GM21360 (cell line): Measurements from ENCODE around the gene MYH16.
"Not testable (repeated sequence)": the region's sequence is repeated elsewhere in the genome, so short reads cannot be mapped to it uniquely, and the experiment has no call there.

ENCODE experiments used
- ATAC-seq: cut with Tn5 transposase; IDR thresholded peaks from one replicate; pipeline ENCODE4 v1.9.1; 2021; ENCODE audit warnings: mild to moderate bottlenecking, moderate library complexity; ENCODE audit not compliant: unreplicated experiment

MYH16 gene

GRCh38 chr7:99272476-99273045, at the start of gene MYH16:
TSS of gene MYH16 (plus strand) at chr7:99272839.
- ATAC-seq, result no peak

- ATAC-seq, result not testable (repeated sequence)
These were observed 48.3 kb upstream of the MYH16 start for GRCh38 chr7:99224263-99224898.

- no peak for ATAC-seq
These were observed 47.8 kb upstream of the MYH16 start for GRCh38 chr7:99224899-99225265.

DNA sequence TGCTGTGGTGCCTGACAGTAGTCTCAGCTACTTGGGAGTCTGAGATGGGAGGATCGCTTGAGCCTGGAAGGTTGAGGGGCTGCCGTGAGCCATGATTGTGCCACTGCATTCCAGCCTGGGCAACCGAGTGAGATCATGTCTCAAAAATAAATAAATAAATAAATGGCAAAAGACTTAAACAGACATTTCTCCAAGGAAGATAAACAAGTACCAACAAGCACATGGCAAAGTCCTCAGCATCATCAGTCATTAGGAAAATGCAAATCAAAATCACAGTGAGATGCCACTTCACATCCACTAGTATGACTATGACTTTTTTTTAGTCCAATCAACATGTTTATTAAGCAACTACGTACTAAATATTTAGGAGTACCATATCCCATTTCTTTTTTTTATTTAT, 43.4 kb upstream of the MYH16 start:
- ATAC-seq, result no peak

DNA sequence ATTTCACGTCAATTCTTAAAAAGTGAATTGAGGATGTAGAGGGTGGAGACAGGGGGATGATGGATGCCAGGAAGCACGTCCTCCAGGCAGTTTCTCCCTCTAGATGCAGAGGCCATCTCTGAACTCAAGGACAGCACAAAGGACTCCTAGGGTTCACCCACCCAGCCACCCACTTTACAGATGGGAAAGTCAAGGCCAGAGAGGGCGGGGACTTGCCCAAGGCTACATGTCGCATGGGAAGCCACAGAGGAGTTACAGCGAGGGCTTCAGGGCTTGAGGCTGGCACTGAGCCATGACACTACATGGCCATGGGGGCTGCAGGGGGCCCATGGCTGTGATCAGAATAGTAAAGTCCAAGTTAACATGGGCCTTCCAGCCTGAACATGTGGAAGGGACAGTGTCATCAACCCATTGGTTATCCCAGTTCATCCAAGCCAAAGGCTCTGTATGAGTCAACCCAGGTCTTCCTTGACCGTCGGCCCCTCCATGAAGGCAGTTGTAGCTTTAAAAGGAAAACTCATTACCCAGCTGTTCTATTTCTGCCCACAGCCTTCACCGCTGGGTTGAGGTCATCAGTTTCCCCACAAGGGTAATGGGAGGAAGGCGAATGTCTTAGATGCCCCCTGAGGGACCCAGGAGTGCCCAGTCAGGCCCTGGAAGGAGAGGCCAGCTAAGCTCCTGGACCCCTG, 40.4 kb upstream of the MYH16 start:
- ATAC-seq, result no peak

DNA sequence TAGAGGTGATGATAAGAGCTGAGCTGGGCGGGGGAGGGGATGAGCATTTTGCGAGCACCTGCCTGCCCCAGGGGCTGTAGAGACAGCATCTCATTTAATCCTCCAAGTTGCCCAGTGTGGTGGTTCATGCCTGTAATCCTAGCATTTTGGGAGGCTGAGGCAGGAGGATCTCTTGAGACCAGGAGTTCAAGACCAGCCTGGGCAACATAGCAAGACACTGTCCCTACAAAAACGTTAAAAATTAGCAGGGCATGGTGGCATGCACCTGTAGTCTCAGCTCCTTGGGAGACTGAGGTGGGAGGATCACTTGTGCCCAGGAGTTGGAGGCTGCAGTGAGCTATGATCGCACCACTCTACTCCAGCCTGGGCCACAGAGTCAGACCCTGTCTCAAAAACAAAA, 39.7 kb upstream of the MYH16 start:
- ATAC-seq, result not testable (repeated sequence)

- no peak for ATAC-seq
These were observed 38.5 kb upstream of the MYH16 start for GRCh38 chr7:99234185-99234584.

- ATAC-seq, result no peak
These were observed 36.7 kb upstream of the MYH16 start for GRCh38 chr7:99235925-99236324.

DNA sequence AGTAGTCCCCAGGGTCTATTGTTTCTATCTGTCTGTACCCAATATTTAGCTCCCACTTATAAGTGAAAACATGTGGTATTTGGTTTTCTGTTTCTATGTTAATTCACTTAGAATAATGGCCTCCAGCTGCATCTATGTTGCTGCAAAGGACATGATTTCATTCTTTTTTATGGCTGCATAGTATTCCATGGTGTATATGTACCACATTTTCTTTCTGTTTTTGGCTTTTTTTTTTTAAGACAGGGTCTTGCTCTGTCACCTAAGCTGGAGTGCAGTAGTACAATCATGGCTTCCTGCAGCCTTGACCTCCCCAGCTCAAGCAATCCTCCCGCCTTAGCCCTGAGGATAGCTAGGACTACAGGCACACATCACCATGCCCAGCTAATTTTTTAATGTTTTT, 34.8 kb upstream of the MYH16 start:
- not testable (repeated sequence) for ATAC-seq

- no peak for ATAC-seq
These were observed 33.9 kb upstream of the MYH16 start for GRCh38 chr7:99238558-99239341.

- no peak for ATAC-seq
These were observed 30.0 kb upstream of the MYH16 start for GRCh38 chr7:99242682-99243081.

DNA sequence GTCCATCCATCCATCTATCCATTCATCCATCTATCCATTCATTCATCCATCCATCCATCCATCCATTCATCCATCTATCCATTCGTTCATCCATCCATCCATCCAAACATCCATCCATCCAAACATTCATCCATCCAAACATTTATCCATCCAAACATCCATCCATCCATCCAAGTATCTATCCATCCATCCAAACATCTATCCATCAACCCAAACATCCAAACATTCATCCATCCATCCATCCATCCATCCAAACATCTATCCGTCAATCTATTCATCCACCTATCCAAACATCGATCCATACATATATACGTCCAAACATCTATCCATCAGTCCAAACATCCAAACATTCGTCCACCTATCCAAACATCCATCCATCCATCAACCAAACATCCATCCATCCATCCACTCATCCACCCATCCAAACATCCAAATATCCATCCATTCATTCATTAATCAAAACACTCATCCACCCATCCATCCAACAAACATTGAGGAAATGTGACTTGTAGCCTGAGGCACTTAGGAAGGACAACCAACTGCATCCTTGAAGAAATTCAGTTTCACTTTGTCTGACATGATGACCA, 28.8 kb upstream of the MYH16 start:
- ATAC-seq, result no peak

GRCh38 chr7:99244939-99245338, 27.7 kb upstream of the MYH16 start:
- ATAC-seq, result no peak

DNA sequence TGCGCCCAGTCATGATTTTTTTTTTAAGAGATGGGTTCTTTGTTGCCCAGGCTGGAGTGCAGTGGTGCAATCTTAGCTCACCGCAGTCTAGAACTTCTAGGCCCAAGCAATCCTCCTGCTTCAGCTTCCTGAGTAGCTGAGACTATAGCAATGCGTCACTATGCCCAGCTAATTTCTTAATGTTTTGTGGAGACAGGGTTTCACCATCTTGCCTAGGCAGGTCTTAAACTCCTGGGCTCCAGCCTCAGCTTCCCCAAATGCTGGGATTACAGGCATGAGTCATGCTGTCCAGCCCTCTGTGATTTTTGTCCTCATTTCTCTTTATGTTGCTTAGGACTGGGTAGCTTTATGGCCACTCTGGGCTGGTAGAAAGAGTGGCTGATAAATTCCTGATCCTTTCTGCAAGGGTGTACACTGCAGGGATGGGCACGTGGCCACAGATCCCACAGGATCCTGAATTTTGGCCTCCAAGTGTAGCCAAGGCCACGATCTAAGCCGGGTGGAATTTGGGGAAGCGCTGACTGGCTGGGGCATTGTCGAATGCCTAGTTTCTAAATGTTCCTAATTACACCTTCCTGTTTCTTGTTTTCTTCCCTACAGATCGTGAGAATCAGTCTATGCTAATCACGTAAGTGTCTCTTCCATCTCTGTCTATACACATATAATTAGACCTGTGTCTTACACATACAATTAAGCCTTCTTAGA, 24.1 kb upstream of the MYH16 start:
- no peak for ATAC-seq

DNA sequence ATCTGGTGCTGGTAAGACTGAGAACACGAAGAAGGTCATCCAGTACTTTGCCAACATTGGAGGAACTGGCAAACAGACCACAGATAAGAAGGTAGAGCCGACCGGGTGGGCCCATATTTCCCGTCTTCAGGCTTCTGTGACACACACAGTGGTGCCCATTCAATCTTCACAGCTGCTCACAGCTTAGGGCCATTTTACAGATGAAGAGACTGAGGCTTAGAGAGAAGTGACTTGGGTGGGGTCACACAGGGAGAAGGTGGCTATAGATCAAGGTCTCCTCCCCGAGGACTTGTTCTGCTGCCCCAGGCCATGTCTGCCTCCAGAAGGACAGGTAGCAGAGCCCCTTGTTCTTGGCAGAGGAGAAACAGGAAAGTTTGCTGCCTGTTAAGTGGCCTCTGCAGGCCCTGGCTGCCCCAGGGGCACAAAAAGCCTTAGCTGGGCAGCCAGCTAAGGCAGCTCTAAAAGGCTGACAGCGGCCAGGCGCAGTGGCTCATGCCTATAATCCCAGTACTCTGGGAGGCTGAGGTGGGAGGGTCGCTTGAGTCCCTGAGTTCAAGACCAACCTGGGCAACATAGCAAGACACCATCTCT, 22.6 kb upstream of the MYH16 start:
- ATAC-seq, result no peak

GRCh38 chr7:99252166-99252895, 20.3 kb upstream of the MYH16 start:
- no peak for ATAC-seq

GRCh38 chr7:99253369-99253768, 19.3 kb upstream of the MYH16 start:
- ATAC-seq, result no peak

DNA sequence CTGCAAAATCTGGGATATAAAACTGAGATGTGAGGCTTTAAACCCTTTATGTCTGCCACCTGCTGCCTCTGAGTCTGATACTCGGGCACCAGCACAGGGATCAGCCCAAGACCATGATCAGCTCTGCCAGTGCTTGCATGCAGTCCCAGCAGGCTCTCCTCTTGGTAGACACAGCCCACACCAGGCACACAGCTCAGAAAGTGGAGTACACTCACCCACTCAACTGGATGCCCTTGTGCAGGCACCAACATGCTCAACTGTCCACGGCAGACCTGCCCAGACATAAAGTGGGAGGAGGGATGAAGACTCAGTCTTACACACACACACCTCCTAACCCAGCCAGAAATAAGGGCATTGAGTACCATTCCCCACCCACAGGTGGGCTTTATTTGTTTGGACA, 18.2 kb upstream of the MYH16 start:
- no peak for ATAC-seq

- no peak for ATAC-seq
These were observed 17.2 kb upstream of the MYH16 start for GRCh38 chr7:99255463-99255862.

DNA sequence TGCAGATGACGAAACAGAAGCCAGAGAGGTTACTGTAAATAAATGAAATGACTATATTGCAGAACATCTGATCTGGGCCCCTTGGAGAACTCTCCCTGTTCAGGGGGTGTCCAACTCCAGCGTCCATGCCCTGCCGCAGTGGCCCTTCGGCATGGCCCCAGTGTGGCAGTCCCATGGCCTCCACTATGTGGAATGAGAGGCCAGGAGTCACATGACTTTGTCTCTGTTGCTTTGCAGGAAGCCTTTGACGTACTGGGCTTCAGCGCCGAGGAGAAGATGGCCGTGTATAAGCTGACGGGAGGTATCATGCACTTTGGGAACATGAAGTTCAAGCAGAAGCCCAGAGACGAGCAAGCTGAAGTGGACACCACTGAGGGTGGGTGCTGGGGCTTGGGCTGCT, 15.6 kb upstream of the MYH16 start:
- ATAC-seq, result no peak
